ENCODE data around the gene DDX24.
A peak's percentile ranks its signal among the peaks of the same experiment; 100 is the strongest.

The DDX24 gene, protein sequence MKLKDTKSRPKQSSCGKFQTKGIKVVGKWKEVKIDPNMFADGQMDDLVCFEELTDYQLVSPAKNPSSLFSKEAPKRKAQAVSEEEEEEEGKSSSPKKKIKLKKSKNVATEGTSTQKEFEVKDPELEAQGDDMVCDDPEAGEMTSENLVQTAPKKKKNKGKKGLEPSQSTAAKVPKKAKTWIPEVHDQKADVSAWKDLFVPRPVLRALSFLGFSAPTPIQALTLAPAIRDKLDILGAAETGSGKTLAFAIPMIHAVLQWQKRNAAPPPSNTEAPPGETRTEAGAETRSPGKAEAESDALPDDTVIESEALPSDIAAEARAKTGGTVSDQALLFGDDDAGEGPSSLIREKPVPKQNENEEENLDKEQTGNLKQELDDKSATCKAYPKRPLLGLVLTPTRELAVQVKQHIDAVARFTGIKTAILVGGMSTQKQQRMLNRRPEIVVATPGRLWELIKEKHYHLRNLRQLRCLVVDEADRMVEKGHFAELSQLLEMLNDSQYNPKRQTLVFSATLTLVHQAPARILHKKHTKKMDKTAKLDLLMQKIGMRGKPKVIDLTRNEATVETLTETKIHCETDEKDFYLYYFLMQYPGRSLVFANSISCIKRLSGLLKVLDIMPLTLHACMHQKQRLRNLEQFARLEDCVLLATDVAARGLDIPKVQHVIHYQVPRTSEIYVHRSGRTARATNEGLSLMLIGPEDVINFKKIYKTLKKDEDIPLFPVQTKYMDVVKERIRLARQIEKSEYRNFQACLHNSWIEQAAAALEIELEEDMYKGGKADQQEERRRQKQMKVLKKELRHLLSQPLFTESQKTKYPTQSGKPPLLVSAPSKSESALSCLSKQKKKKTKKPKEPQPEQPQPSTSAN

DNA sequence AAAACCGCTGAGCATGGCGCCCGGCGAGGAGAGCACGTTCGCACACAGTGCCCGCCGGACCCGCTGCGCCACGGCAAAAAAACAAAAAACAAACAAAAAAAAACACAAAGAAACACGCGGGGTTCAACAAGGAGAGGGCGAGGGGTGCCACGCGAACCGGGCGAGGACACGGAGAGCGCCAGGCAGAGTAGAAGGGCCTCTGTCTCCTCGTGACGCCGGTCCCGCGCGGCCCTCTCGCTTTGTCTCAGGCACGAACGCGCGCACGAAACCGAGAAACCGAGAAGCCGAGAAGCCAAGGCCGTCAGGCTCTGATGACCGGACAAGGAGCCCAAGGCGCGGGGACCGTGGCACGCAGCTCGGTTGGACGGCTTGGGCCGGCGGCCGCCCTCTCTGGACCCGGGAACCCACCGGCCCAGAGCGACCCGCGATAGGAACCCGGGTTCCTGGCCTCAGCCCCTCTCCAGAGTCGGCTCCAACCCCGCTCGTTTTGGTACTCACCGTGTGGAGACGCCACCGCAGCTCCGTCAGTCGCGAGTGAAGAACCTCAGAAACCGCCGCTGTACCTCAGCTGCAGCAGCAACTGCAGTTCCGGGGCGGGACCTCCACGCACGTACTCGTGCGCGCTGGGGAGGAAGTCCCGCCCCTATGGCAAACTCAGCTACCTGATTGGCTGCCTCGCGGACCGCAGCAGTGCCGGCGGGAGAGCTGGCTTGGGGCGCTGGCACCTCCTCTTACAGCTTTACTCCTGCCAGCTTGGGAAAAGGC is at the start of gene DDX24, which contains the start of gene IFI27L1:
TSS of gene DDX24 (minus strand) at position 582 of the 765 bp plus-strand sequence. CDS start 1,460 bp downstream, outside the sequence.
TSS of gene IFI27L1 (plus strand) at position 690 of the 765 bp plus-strand sequence. CDS start 15,628 bp downstream, outside the sequence.
- peak; percentile 94 to 96 for DNase-seq (ENCODE audit: low read depth in 2 of 2)

GRCh38 chr14:94129758-94130414 is 48.9 kb upstream of the DDX24 start:
- DNase-seq (ENCODE audit: low read depth in 2 of 2), result no peak

- DNase-seq (ENCODE audit: low read depth in 2 of 2), result peak; percentile 30 to 68
These were observed 48.2 kb upstream of the DDX24 start, which contains the start of gene IFI27L2 for GRCh38 chr14:94129111-94129757. Gene IFI27L2, minus strand, starts transcription at chr14:94129604. Its CDS starts 40 bp downstream, at chr14:94129564.

DNA sequence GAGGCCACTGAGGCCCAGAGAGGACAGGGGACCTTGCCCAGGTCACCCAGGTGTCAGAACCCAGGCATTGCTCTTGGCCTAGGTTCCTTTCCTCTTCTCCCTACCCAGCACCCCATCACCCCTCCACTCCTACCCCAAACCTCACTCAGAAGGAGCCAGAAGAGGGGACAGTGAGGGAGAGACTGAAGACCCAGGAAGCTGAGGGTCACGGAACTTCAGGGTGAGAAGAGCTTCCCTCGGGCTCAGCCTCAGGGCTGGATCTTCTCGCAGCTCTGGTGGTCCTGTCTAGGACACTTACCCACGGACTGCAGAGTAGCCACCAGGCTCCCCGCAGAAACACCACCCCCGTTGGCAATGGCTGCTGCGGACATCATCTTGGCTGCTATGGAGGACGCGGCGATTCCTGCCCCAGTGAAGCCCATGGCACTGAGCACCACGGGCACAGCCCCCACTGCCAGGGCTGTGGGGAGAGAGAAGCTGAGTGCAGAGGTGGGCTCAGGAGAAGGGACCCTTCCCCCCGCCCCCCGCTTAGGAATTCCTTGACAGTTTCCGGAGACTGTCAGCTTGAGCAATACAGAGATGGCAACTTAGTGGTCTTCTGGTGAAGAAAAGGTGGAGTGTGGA is 47.3 kb upstream of the DDX24 start:
- DNase-seq (ENCODE audit: low read depth in 2 of 2), result no peak

GRCh38 chr14:94127330-94127729 is 46.3 kb upstream of the DDX24 start:
- DNase-seq (ENCODE audit: low read depth in 2 of 2), result no peak

DNA sequence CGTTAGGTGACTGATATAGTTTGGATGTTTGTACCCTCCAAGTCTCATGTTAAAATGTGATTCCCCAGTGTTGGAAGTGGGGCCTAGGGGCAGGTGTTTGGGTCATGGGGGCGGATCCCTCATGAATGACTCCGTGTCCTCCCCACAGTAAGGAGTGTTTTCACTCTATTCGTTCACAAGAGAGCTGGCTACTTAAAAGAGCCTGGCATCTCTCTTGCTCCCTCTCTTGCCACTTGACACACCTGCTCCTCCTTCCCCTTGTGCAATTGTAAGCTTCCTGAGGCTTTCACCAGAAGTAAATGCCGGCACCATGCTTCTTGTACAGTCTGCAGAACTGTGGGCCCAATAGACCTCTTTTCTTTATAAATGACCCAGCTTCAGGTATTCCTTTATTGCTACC is 45.8 kb upstream of the DDX24 start:
- DNase-seq (ENCODE audit: low read depth in 2 of 2), result no peak

DNA sequence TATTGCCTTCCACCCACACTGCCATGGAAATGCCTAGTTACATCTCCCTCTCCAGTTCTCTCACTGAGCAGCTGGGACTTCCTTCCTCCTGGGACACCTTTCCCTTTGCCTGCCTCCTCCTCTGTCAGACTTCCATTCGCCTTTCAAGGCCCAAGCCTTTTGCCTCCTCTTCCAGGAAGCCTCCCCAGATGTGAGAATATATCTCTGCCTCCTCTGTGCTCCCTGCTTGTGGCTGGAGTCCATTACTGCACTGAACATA is 45.3 kb upstream of the DDX24 start:
- no peak for DNase-seq (ENCODE audit: low read depth in 2 of 2)

DNA sequence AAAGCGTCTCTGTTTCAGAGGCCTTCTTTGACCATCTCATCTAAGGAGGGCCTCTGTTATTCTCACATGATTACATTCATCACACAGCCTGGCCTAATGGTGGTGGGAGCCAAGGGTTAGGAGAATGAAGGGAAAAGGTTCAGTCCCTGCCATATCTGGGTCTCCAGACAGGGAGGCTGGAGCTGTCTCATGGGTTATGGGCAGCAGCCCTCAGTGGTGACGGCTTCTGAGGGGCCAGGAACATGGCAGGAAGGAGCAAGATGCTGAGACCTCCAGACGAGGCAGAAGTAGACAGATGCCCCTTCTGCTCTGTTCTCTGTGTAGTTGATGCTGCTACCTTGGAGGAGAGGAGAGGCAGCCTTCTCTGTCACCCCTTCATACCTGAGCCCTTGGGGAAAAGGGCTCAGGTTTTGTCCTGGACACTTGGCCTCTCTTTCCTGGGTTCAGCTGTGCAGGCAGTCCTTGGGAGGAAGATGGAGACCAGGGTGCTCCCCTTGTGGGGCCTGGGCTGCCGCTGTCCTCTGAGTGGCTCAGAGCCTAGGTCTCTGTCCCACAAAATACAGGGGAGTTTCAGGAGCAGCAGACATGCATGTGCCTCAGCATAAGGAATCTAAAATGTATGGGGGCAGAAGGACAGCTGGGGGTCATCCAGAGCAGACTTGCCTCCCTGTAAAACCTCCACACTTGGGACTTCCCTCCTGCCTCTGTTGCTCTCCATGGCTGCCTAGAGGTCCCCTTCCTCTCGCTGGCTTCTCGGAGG is 44.8 kb upstream of the DDX24 start:
- DNase-seq (ENCODE audit: low read depth in 2 of 2), result no peak

- no peak for DNase-seq (ENCODE audit: low read depth in 2 of 2)
These were observed 43.8 kb upstream of the DDX24 start for GRCh38 chr14:94124582-94125377.

GRCh38 chr14:94123868-94124267 is 42.9 kb upstream of the DDX24 start:
- DNase-seq (ENCODE audit: low read depth in 2 of 2), result no peak

GRCh38 chr14:94123296-94123695 is 42.3 kb upstream of the DDX24 start:
- no peak for DNase-seq (ENCODE audit: low read depth in 2 of 2)

DNA sequence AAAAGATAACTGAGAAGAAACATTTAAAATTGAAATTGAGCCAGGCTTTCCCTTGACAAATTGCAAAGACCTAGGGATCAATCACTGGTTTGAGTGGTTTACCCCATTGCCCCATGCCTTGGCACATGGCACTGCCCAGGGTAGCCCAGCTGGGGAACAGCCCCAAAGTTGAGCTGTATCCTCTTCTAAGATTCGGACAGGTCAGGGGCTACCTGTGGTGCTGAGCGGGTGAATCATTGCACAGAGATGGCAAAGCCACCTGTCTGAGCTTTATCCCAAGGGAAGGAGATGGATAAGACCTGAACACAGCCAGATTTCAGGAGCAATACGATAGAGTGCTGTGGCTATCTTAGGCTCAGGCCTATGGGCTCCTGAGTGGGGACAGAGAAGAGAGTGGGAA is 41.4 kb upstream of the DDX24 start:
- DNase-seq (ENCODE audit: low read depth in 2 of 2), result no peak

DNA sequence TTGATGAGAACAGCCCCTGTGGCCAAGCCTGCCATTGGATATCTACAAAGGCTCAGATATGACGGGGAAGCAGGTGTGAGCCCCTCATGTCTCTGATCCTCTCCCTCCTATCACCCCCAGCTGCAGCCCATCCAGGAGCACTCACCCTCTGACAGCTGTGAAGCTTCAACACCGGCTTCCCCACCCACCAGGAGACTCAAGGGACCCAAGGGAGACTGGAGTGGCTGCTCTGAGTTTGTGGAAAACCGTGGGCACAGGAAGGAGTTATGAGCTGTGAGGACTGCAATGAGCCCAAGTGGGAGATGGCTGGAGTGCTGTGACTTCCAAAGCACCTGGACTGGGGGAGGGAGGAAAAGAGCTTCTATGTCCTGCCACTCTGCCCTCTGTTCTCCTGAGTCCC is 40.5 kb upstream of the DDX24 start:
- DNase-seq (ENCODE audit: low read depth in 2 of 2), result no peak

DNA sequence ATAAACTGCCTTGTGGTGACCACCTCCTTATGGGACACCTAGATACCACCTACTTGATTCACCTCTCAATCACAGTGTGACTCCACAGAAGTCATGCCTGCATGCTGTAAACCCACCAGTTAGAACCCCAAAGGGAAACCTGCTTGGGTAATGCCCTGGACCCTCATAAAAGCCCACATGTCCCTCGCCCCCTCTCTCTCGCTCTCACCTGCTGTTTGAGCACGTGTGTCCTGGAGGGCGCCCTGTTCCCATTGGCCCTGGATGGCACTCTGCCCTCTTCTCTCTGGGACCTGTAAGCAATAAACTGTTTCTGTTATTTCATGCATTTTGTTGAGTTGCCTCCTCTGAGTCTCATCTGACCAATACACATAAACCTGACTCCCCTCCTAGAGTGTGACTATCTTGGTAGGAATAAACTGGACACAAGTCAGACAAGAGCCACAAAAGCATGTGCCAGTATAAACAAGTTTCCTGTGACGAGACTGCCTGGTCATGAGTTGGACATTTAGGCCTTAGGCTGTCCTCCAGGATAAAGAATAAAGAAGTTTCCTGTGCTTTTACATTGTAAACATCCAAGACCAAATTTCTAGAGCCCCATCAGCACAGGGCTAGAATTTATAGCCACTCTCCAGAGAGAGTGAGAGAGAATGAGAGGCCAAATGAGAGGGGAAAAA is 39.8 kb upstream of the DDX24 start:
- no peak for DNase-seq (ENCODE audit: low read depth in 2 of 2)

- no peak for DNase-seq (ENCODE audit: low read depth in 2 of 2)
These were observed 38.1 kb upstream of the DDX24 start for GRCh38 chr14:94119071-94119470.

DNA sequence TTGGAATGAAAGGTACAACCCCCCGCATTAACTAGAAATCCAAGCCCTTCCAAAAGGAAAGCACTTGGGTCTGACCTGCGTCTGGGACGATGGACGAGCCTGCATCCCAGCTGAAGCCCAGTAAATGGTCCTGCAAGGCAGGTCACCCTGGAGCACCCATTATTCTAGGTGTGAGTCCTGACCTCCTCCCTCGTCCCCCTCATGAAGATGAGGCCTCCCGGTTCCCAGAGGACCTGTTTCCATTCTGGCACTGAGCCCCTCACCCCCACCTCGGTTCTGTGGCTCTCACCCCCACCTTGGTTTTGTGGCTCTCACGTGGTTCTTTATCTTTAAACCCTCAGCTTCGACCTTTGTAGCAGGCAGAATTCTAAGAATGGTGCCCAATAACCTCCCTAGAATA is 36.9 kb upstream of the DDX24 start:
- DNase-seq (ENCODE audit: low read depth in 2 of 2), result no peak

DNA sequence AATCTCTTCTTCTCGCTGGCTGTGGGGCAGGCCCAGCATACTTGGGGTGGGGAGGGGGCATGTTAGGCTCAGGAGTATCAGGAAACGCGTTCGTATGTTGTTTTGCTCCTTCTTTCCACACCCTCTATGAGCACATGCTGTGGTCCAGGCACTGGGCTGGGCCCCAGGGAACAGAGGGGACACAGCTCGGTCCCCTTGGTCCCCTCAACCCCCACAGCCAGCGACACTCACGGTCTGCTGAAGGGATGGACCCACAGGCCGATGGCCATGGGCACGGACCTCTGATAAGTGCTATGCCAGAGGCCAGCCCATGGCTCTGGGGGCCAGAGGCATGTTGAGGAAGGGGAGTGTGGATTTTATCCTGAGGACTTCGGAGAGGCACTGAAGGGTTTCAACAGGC is 35.7 kb upstream of the DDX24 start:
- DNase-seq (ENCODE audit: low read depth in 2 of 2), result no peak

GRCh38 chr14:94115631-94116030 is 34.6 kb upstream of the DDX24 start:
- no peak for DNase-seq (ENCODE audit: low read depth in 2 of 2)

Measured in stimulated activated CD4-positive, alpha-beta T cell treated with anti-CD3 and anti-CD28 coated beads, Interleukin-12 subunit alpha, Interleukin-12 subunit beta, amount 100 ng/mL, for 24 hours (primary cell).